ENCODE measurements around the gene KCNC3. TPM values are rescaled to one million over a fixed set of nuclear protein-coding genes. Genes with fewer than 3 reads are reported as not detected.

The KCNC3 gene
- total RNA-seq, 2 experiments from 2014 or later = 1.6 to 2.0 TPM

GRCh38 chr19:50315773-50316448 is 13.3 kb downstream of the KCNC3 start:
- H3K4me3 Mint-ChIP-seq = peak overlapping the region; percentile 51
- intact Hi-C loops (cut with DNase I, micrococcal nuclease) = no loop called here
- Histone ChIP-seq H3K4me1 (ENCODE audit: insufficient read depth, low read length) (peaks cover 12% of the 10 kb centered on the region), H3K9me3 (ENCODE audit: control insufficient read depth in 1 of 2, insufficient read depth in 1 of 2, low read length in 2 of 2) (peaks cover 0 to 9% of the 10 kb centered on the region in 2 experiments), H3K4me3 (ENCODE audit: low read length) (peak overlapping the region; percentile 12), H3K27me3 (ENCODE audit: control insufficient read depth in 1 of 2, insufficient read depth in 2 of 2, low read length in 2 of 2) (peaks cover 48 to 62% of the 10 kb centered on the region in 2 experiments), H3K36me3 (ENCODE audit: insufficient read depth, low read length) (no peaks in the 10 kb centered on the region), H3K27ac (ENCODE audit: low read depth in 1 of 2, low read length in 2 of 2) (no peak overlapping the region)
- no peak for TF ChIP-seq CTCF (IDR thresholded peaks at IDR 0.05)
- DNase-seq (peak in 2 of 14 experiments; percentile 38 to 50), ATAC-seq (ENCODE audit: poor library complexity) (no peak)
- POLR2A ChIA-PET = no interaction called here
- H3K36me3 Mint-ChIP-seq (ENCODE audit: low read depth) = no peaks in the 10 kb centered on the region
- H3K27me3 Mint-ChIP-seq = peaks cover 79% of the 10 kb centered on the region
- no peak overlapping the region for H3K27ac Mint-ChIP-seq
- H3K9me3 Mint-ChIP-seq = no peaks in the 10 kb centered on the region
- CTCF ChIA-PET = no interaction called here
- H3K4me1 Mint-ChIP-seq (ENCODE audit: low read depth) = peaks cover 23% of the 10 kb centered on the region

- H3K4me3 Mint-ChIP-seq = no peak overlapping the region
- intact Hi-C loops (cut with DNase I, micrococcal nuclease) = no loop called here
Measured at GRCh38 chr19:50314724-50315708, 14.2 kb downstream of the KCNC3 start.

More at GRCh38 chr19:50314724-50315708, 14.2 kb downstream of the KCNC3 start:
- H3K4me3 ChIP-seq (ENCODE audit: low read length) = no peak overlapping the region
- H3K36me3 Mint-ChIP-seq (ENCODE audit: low read depth) = no peaks in the 10 kb centered on the region
- no peak for ATAC-seq (ENCODE audit: poor library complexity)
- peak in 1 of 14 experiments; percentile 12 for DNase-seq
- ChIA-PET CTCF (interaction anchor here (0.6 kb wide), 1 partner anchor 243 kb away, joined by 3 read pairs; no protein-coding TSS in a partner anchor), POLR2A (no interaction called here)
- H3K27me3 Mint-ChIP-seq = peaks cover 86% of the 10 kb centered on the region
- TF ChIP-seq CTCF (IDR thresholded peaks at IDR 0.05) = no peak
- H3K27ac ChIP-seq (ENCODE audit: low read depth in 1 of 2, low read length in 2 of 2) = no peak overlapping the region
- peaks cover 0 to 9% of the 10 kb centered on the region in 2 experiments for H3K9me3 ChIP-seq (ENCODE audit: control insufficient read depth in 1 of 2, insufficient read depth in 1 of 2, low read length in 2 of 2)
- H3K4me1 Mint-ChIP-seq (ENCODE audit: low read depth) = peaks cover 23% of the 10 kb centered on the region
- no peaks in the 10 kb centered on the region for H3K36me3 ChIP-seq (ENCODE audit: insufficient read depth, low read length)
- no peaks in the 10 kb centered on the region for H3K9me3 Mint-ChIP-seq
- H3K4me1 ChIP-seq (ENCODE audit: insufficient read depth, low read length) = peaks cover 12% of the 10 kb centered on the region
- peaks cover 56 to 71% of the 10 kb centered on the region in 2 experiments for H3K27me3 ChIP-seq (ENCODE audit: control insufficient read depth in 1 of 2, insufficient read depth in 2 of 2, low read length in 2 of 2)
- no peak overlapping the region for H3K27ac Mint-ChIP-seq
